GM12891 (cell line): Measurements from ENCODE around the gene SETD1B.

Experiments
- DNase-seq: peaks from one replicate; pipeline ENCODE4 v3.0.0; 2011; ENCODE audit warnings: low spot score; ENCODE audit not compliant: insufficient read length
- FAIRE-seq: peaks from 2 replicates; lab custom pipeline; 2011; peaks lifted over from hg19 to GRCh38; lab: Jason Lieb, UNC
- PAX5 ChIP-seq: IDR thresholded peaks from 2 replicates; pipeline ENCODE4 v1.6.1; 2011; ENCODE audit warnings: low read length, moderate library complexity, mild to moderate bottlenecking; ENCODE audit not compliant: insufficient read depth, severe bottlenecking
- POLR2A ChIP-seq: IDR thresholded peaks from 2 replicates; pipeline ENCODE4 v1.6.1; 2011; ENCODE audit warnings: low read depth, low read length, control low read depth
- POLR2AphosphoS5 ChIP-seq: IDR thresholded peaks from 2 replicates; pipeline ENCODE4 v1.6.1; 2011; ENCODE audit warnings: low read depth, low read length, control low read depth
- POU2F2 ChIP-seq: IDR thresholded peaks from 2 replicates; pipeline ENCODE4 v1.6.1; 2011; ENCODE audit warnings: low read depth, mild to moderate bottlenecking, control low read depth, low read length, moderate library complexity
- SPI1 ChIP-seq: IDR thresholded peaks from 2 replicates; pipeline ENCODE4 v1.6.1; 2011; ENCODE audit warnings: low read depth, low read length, control low read depth
- TAF1 ChIP-seq: IDR thresholded peaks from 2 replicates; pipeline ENCODE4 v1.6.1; 2011; ENCODE audit warnings: low read depth, low read length, control low read depth

The SETD1B gene

DNA sequence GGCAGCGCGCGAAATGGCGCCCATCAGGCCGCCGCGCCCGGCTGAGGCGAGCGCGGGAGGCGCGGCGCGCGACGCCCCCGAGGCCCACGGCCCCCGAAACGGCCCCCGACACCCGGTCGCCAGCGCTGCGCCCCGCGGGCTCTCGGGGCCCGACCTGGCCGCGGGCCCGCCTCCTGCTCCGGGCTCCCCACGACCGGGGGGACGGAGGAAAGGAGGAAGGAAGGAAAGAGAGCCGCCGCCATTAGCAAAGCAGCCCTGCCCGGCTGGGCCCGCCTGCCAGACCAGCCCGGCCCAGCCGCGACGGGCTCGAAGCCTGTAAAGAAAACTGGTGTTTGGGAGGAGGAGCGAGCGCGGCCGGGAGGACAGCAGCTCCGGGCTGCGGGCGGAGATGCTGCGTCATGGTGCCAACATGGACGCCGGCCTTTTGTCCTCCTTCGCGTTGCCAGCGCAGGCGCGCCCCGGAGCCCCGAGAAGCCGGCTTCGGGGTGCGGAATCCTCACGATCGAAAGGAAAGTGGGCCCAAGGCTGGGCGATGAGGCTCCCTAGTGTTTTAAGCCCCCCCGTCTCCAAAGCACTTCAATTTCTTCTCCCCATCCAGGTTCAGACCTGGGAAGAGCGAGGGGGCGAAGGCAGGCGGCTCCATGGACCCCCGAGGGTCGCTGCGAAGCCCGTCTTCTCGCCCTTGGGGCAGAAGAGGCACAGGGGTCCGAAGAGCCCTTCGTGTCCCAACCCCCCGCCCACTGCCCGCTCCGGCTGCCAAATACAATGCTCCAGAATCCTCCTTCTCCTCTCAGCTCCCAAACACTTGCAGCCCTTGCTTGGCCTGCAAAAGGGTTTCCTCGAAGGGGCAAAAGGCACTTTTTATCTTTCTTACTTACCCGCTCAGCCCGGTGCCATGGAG, 2.9 kb upstream of the SETD1B start:
- peak; percentile 87 for TF ChIP-seq POLR2A
- TF ChIP-seq POLR2AphosphoS5 = peak; percentile 77
- TF ChIP-seq POU2F2 = no peak
- TF ChIP-seq PAX5 = no peak
- TF ChIP-seq SPI1 = no peak
- TF ChIP-seq TAF1 = peak; percentile 47
- FAIRE-seq (peak; percentile 82), DNase-seq (no peak)

DNA sequence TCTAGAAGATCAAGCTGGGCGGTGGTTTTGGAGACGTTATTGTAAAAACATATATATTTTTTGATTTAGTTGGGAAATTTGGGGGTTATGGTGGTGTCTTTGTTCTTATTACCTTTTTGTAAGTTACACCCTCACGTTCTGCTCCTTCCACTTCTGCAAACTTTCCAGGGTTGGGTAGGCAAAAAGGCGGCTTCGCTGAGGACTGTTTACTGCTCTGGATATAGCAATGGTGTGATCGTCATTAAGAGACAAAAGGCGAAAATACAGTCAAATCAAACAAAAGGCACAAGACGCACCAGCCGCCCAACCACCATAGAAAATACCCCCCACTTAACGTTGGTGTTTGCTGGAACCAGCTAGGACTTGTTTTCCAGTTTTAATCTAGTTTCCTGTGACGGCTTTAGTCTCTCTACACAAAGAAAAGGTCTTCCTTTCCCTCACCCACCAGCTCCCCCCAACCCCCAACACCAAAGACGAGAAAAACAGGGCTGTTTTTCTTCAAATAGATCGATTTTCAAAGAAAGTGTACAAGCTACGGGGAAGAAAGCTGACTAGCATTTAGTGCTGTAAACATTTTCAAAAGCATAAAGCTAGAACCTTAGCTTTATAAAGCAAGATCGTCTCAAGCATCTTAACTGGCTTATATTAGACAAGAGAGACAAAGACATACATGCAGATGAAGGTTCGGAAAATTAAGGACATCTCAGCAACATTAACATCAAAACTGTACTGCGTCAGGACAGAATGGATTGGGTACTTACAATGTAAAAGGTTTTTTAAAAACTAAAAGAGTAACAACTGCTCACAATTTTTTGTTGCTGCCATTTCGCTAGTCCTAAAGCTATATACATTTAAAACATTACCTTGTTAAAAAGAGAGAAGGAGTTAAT, 2.0 kb upstream of the SETD1B start:
- TF ChIP-seq SPI1 = 0 out of 2 replicates have a peak, but pooled peaks have one; percentile 9
- no peak for TF ChIP-seq POLR2A
- TF ChIP-seq POLR2AphosphoS5 = 0 out of 2 replicates have a peak, but pooled peaks have one; percentile 17
- peak; percentile 64 for FAIRE-seq
- no peak for DNase-seq

DNA sequence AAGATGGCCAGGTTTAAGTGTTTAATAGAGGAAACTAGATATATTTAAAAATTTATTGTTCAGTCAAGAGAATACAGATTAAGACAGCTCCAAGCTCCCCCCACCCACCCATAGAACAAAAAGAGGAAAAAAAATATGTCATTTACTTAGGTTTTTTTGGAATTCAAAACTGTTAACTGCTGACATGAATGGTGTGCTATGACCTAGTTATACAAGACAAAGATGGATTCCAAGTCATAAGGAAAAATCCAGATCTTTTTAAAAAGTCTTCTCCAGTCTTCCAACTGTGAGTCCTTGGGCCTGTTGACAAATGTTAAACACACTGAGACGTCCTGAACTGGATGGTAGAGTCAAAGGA, 1.3 kb upstream of the SETD1B start:
- DNase-seq = no peak
- no peak for FAIRE-seq
- no peak for TF ChIP-seq POU2F2
- no peak for TF ChIP-seq SPI1
- no peak for TF ChIP-seq TAF1
- no peak for TF ChIP-seq POLR2A
- TF ChIP-seq POLR2AphosphoS5 = no peak
- TF ChIP-seq PAX5 = no peak

DNA sequence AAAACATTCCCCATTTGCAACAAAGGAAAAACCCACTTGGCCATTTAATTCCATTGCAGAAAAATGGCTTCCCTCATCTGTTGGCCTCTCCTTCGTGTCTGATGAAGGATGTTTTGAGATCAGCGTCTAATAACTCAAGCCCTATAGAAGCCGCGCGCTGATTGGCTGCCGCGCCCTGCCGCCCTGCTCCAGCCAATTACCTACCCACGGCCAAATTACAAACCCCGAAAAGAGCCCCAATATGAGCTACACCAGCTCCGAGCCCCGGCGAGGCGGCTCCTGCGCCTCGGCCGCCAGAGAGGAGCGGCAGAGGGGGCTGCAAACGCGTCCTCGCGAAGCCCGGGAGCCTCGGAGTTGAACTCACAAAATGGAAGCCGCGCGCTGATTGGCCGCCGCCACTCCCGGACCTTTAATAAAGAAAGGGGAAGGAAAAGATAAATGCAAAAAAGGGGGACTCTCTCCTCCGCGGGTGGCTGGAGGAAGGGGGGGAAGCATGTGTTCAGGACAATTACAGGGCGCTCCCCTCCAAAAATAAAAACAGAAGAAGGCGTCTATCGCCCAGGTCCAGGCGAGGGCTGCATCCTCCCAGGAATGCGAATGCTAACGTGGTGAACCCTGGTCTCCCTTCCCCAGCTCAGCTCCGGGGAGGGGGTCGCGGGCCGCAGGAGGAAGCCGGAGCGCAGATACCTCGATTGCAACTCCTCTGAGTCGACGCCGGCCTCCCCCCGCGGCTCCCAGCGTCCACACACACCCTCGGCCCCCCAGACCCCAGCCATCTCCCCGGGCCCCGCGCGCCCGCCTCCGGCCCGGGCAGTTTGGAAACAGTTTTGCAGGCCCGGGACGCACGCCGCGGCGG, 738 bp upstream of the SETD1B start:
- DNase-seq (peak; percentile 77), FAIRE-seq (peak; percentile 88)
- TF ChIP-seq PAX5 (no peak), POLR2A (peak; percentile 97), SPI1 (no peak), POU2F2 (peak; percentile 59), TAF1 (peak; percentile 95), POLR2AphosphoS5 (peak; percentile 98)

DNA sequence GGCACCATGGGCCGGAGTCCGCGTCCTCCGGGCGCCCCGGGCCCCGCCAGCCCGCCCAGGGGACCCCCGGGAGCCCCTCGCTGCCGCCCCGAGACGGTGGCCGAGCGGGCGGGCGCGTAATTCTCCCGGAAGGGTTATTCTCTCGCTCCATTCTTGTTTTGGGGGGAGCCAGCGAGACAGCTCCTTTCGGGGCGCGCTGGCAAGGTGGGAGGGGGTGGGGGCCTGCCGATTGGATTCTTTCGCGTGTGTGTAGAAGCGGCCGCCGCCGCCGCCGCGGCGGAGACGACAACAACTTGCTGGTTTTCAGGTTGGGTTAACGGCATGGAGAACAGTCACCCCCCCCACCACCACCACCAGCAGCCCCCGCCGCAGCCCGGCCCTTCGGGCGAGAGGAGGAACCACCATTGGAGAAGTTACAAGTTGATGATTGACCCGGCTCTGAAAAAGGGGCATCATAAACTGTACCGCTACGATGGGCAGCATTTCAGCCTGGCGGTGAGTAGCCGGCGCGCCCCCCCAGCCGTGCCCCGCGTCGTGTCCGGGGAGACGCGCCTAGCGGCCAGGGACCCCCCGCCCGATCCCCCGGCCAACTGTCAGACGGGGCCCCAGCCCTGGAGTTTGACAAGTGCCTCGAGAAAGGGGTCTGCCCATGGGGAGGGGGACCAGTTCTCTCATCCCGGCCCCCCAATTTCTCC, 755 bp downstream of the SETD1B start:
- TF ChIP-seq TAF1 = no peak
- no peak for TF ChIP-seq POLR2A
- TF ChIP-seq SPI1 = no peak
- TF ChIP-seq PAX5 = no peak
- TF ChIP-seq POLR2AphosphoS5 = no peak
- no peak for TF ChIP-seq POU2F2
- DNase-seq (no peak), FAIRE-seq (peak; percentile 50)

DNA sequence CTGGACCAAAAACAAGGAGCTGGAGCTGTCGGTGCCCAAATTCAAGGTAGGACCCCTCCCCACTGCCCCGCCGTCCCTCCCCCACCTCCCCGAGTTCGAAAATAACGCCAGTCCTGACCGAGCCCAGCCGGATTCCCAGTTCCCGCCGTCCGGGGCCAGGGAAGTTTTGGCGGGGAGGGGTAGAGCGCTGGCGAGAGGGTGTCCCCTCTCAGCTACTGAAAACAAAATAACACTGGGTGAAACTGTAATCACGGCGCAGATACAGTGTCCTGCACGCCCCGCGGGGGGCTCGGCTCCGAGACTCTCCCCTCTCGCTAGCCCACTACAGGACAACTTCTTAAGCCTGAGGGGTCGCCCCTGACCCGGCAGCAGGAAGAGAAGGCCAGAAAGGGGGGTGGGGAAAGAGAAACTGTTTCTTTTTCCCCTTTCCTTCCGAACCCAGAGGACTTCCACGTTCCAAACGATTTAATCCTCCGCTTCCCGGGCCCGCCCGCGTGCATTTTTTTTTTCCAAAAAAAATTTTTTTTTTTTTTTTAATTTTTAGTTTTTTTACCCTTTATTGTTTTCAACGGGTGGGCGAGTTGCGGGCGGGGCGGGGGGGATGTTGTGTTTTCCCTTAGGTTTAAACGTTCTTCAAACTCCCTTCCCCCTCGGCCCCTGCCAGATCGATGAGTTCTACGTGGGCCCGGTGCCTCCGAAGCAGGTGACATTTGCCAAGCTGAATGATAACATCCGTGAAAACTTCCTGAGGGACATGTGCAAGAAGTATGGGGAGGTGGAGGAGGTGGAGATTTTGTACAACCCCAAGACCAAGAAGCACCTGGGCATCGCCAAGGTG, 1.6 kb downstream of the SETD1B start:
- DNase-seq (no peak), FAIRE-seq (peak; percentile 79)
- TF ChIP-seq POLR2AphosphoS5 (no peak), POU2F2 (no peak), POLR2A (no peak), SPI1 (no peak), PAX5 (no peak), TAF1 (no peak)

DNA sequence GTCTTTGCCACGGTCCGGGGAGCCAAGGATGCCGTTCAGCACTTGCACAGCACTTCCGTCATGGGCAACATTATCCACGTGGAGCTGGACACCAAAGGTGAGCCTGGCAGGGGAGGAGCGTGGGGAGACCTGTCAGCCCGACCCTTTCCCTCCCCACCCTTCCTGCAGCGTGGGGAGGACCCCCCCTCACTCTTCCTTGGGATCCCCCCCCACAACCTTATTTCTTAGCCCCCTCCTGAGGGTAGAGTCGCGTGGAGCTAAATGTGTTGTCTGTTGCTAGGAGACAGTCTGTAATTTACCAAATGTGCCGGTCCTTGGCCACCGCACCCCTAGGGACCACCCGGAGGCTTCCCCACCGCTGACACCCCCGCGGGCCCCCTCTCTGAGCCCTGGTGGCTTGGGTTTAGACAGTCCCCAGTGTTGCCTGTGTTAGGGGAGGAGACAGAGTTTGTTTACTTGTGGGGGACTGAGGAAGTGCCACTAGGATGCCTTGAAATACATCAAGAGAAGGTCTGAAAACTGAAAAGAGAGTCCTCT, 2.3 kb downstream of the SETD1B start:
- FAIRE-seq (no peak), DNase-seq (no peak)

More for the DNA sequence above, 2.3 kb downstream of the SETD1B start:
- TF ChIP-seq PAX5 (no peak), SPI1 (peak; percentile 42; the same call in 1 of the 2 replicates)
